Hypothalamus (tissue), 51 donors: ENCODE results near the gene SLC22A4.
A peak's percentile ranks its signal among the peaks of the same experiment; 100 is the strongest.

Experiments
- DNase-seq, 51 donors: peaks; one replicate each; lab custom pipeline; 2025; lab: John Stamatoyannopoulos, UW

SLC22A4 gene

DNA sequence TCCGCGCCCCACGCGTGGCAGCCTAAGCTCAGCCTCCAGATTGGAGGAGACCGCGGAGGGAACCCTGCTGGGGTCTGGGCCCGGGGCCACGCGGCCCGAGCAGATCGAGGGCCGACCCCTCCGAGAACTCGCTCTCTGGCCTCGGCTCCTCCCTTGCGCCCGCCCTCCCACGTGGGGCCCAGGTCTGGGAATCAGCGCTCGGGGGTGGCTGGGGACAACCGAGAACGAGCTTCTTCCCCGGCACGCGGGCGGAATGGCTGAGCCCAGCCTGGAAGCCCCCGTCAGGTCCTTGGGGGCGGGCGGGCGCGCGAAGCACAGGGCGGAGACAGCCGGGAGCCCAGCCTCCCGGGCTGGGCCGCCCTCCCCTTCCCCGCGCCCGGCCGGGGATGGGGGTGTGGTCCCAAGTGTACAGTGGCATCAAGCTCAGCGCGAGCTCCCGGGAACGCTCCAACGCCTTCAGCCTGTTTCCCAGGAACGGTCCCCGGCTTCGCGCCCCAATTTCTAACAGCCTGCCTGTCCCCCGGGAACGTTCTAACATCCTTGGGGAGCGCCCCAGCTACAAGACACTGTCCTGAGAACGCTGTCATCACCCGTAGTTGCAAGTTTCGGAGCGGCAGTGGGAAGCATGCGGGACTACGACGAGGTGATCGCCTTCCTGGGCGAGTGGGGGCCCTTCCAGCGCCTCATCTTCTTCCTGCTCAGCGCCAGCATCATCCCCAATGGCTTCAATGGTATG, at the start of gene SLC22A4:
TSS of gene SLC22A4 (plus strand) at position 403 of the 736 bp plus-strand sequence. CDS start at position 626, 223 bp downstream.
- DNase-seq, result peak in 49 of 51 donors; percentile 67 to 97 (median 85)

DNA sequence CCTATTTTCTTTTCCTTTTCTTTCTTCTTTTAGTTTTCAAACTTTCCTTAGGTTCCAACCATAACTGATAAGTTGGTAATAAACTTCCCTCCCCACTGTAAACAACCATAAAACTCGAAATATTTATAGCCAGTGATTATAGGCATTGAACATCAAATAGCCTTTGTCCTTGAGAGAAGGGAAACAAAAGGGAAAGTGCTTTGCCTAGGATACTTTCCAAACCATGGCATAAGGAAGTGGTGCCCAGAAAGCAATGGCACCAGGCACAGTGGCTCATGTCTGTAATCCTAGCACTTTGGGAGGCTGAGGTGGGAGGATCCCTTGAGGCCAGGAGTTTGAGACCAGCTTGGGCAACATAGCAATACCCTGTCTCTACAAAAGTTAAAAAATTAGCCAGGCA, 48.6 kb upstream of the SLC22A4 start:
- DNase-seq, result no peak

DNA sequence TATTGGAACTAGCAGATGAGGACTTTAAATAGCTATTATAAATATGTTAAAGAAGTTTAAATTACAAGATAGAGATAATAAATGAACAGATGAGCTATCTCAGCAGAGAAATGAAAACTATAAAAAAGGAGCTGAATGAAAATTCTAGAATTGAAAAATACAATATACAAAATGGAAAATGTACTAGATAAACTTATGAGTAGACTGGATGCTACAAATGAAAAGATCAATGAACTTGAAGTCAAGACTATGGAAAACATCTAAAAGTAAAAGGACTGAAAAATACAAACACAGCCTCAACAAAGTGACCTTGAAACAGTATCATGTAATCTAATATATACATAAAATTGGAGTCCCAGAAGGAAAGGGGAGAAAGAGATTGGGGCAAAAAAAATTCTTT, 47.4 kb upstream of the SLC22A4 start:
- DNase-seq, result no peak

DNA sequence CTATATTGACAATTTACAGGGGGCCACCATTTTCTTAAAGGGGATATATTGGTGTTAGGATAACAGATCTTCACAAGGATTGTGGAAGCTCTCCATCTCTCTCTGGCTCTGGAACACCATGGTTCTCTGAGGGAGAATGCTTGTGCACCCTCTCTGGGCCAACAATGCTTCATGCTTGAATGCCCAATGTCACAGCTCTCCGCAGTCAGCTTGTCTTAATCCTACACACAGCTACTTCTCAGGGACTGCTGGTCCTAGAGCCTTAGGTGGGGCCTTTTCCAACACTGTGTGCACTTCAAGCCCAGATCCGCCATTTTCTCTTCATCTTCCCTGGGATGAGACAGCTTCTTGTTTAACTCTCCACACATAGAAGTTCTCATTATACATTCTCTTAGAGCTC, 43.6 kb upstream of the SLC22A4 start:
- no peak for DNase-seq

DNA sequence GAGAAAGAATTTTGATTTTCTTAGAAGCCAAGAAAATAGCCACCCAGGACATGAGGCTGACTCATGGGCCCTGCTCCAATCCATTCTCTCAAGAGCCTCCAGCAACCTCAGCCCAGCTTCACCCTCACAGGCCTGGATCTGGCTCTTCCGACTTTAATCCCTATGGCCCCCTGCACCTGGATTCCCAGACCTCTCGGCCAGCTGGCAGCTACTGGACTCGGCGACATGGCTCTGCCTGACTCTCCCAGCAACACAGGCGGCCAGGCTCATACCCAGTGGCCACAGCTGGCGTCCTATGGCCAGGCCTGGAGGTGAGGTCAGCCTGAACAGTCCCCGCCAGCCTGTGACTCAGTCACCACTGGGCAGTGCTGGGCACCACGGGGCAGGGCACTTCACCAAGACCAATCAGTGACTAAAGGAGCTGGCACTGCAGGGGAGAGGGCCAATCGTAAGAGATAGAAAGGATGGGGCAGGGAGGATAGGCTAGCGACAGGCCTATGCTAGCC, 42.9 kb upstream of the SLC22A4 start:
- peak in 22 of 51 donors; percentile 14 to 71 (median 49) for DNase-seq

DNA sequence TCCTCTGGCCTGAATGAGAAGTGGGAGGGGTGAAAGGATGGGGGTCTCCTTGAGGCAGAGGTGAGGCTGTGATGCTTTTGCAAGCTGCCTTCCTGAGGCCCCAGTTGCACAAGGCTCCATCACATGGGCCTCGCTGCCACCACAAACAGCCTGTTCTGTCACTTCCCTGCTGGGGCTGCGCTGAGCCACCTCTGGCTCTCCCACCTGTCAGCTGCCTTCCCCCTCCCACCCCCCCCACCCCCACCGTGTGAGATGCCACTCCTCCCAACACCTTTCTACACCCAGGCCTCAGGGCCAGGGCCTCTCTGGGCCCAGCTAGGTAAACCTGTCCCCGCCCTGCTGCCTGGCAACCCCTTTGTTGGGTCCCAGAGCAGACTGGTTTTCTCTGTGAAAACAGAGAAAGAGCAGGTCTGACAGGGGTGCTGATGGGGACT, 41.2 kb upstream of the SLC22A4 start:
- DNase-seq, result no peak

DNA sequence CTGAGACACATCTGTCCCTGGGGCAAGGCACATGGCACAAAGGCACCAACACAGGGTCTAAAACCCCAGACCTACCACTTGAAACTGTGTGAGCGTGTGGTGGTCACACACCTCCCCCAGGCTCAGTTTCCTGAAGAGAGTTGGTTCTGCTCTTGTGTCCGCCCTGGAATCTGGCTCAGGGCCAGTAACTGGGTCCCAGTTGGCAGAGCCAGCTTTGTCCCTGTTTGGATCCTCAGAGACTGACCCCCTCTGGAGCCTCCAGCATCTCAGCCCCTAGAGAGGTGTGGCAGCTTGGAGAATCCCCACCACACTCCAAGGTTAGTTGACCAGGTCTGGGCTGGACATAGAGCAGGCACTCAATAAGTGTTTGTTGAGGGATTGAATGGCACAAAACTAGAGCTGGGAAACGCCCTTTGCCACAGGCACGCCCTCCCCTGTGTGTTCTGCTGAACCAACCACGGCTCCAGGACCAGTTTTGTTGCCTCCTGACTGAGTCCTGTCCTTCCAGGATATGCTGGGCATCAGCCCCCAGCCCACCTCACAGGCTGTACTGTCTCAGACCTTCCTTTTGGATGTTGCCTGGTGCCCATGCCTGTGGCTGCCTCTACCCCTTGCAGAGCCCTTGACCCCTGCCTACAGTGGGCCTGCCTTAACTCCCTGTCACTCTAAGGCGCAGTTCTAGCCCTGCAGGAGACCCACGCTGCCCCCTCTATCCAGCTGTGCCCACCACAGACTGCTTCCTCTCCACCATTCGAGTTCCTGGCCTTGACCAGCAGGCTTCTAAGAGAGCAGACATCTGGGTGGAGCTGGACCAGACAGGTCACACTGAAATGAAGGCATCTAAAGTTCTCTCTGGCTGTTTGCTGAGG, 40.5 kb upstream of the SLC22A4 start:
- no peak for DNase-seq

DNA sequence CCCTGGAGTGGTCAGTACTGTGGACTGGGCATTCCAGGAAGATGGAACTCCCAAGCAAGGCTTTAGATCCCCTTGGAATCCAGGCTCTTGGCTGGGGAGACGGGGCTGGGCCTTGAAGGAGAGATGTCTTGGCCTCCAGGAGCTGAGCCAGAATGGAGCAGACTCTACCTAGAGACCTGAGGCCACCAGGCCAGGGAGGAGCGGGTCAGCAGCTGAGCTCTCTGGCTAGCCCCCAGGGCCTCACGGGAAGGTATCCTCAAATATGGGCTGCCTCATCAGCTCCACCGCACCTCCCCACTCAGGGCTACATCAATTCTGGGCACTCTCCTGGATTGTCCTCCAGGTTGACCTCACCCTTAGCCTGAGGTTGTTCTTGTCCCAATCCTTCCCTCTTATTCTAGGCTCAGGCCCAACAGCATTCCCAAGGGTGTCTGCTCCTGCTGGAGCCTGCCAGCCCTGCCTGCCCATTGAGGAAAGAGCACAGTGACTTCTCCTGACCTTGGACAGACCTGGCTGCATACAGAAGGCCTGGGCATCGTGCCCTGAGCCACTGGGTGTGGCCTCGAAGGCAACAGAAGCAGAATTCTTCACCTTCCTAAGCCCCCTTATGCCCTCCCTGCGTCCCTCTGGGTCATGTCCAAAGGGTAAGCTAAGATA, 39.7 kb upstream of the SLC22A4 start:
- no peak for DNase-seq

DNA sequence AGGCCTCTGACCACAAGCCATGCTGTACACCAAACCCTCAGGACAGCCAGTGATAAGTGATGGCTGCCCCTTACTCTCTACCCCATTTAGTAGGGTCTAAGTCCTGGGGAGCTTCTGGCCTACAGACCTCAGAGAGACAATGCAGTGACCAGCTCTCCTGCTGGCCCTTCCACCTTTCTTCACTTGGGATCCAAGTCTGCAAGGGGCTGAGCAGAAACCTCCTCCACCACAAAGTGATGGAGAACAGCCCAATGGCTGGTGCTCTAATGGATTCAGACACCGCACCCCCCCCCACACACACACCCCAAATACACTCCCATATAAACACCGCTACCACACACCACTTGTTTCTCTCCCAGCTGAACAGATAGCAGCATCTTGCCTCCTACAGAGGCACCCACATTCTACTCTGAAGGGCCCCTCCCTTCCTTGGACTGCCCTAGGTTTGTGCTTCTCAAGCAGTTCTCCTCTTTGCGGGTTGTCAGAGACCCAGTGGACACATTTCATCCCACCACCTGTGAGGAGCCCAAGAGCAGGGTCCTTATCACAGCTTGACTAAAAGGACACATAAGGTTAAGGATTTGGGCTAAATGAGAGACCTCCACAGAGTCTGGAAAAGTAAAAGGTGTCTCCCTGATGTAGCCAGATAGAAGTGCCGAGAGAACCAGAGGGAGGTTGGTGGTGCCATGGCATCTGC, 38.0 kb upstream of the SLC22A4 start:
- no peak for DNase-seq

DNA sequence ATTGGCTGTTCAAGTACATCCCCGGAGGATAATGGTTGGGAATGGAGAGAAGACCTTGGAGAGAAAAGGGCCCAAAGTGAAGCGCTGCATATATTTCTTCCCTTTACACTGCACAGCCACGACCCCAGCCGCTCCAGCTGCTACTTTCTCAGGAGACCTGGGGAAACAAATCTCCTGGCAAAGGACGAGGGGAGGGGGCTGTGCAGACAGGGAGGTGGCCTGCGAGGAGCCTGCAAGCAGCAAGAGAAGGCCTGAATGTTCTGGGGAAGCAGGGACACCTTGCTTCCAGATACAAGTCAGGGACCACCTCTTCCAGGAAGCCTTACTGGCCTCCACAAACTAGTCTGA, 37.4 kb upstream of the SLC22A4 start:
- no peak for DNase-seq

DNA sequence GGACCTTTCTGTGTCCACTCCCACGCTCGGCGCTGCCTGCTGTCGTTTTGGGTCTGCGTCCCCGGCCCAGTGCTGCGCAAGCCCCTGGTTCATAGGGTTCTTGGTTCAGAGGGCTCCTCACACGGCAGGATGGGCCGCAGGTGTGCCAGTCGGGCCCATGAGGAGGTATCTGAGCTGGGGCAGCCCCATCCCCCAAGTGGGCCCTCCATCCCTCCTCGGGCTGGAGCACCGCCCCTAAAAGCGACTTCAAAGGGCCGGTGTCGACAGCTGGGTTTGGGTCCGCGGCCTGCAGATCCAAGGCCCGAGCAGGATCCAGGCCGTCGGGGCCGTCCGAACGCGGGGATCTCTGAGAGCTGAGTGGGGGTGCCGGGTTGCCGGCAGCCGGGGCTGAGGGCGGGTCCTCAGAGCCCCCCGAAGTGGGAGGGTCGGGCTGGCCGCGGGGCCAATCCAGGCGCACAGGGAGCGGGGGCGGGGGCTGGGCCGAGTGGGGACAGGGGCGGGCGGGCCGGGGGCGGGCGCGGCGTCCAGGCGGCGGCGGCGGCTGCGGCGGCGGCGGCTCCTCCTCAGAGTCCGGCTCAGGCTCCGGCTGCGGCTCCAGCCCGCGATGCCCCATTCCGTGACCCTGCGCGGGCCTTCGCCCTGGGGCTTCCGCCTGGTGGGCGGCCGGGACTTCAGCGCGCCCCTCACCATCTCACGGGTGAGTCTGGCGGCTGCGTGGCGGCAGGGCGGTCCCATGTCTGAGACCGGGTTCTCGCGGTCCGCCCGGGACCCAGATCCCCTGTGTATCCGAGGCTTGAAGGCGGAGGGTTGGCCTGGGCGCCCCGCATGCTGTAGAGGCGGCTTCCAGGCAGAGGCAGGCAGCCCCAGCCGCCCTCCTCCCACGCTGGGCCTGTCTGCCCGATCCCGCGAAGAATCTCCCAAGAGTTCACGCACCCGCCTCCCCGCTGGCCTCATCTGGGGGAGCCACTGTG, 36.8 kb upstream of the SLC22A4 start, which contains the start of gene PDLIM4:
TSS of gene PDLIM4 (plus strand) at position 566 of the 971 bp plus-strand sequence. CDS start at position 605, 39 bp downstream.
- DNase-seq, result peak in 7 of 51 donors; percentile 22 to 49 (median 32)

DNA sequence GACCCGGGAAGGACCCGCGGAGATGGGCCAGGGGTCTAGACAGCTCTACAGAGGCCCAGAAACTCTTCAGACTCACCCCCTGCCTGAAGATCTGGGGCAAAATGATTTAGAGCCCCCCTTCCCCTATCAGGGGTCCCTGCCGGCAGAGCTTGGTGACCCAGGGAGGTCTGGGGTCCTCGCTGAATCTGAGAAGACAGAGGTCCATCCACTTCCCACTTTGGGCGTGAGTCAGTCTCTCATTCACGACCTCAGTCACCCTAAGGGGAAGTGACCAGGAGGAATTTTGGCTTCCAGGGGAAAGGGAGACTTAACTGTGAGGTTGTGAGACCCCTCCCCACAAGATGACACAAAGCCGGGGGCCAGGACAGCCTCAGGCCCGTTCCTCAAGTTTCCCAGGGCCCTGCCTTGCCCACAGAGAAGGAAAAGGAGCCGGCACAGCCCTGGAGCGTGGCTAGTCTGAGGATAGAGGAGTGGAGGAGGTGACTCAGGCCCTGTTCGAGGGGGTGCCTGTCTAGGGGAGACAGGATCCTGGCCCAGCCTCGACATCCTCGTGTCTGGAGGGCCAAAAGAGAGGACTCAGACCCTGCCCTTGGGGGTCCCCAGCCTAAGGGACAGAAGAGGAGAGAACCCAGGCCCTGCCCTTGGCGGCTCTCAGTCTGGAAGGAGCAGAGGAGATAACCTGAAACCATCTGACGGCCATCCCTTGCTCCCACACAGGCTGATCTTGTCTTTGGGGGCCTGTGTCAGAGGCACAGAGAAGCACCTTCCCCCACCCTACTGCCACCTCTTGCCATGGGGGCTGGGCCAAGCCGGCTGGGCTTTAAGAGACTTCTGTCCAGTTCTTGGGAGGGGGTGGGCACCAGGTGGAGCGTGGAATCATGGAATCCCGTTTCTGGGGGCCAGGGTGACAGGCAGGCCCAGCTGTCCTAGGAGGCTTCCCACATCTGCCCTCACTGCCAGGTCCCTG, 35.8 kb upstream of the SLC22A4 start:
- peak in 1 of 51 donors; percentile 15 for DNase-seq

DNA sequence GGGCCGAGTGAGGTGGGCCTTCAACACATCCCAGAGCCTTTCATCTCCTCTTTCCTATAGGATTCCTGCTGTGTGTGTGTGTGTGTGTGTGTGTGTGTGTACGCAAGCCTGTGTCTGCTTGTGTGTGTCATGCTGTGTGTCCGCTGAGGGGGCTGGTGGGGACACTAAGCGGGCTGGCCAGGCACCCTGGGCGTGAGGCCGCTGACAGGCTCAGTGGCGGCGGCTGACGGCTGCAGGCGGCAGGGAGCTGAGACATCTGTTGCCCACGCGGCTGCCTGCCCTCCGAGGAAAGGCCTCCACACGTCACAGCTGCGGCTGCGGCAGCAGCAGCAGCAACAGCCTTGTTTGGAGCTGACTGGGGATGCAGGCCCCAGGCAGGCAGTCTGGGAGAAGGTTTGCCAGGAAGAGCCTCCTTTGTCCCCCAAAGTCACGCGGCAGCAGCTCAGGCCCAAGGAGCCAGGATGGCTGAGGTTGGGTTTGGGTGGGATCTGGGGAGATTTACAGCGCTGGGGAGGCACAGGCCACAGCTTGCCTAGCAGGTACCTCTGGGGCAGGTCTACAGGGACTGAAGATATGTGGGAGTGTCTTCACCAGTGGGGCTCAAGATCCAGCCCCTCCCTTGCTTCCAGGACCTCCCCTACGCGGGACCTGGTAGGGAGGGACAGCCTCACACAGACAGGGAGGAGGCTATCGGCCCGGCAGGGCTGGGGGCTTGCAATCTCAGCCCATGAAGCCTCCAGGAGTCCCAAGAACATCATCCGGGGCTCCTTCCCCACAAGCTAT, 34.9 kb upstream of the SLC22A4 start:
- peak in 27 of 51 donors; percentile 28 to 76 (median 46) for DNase-seq

DNA sequence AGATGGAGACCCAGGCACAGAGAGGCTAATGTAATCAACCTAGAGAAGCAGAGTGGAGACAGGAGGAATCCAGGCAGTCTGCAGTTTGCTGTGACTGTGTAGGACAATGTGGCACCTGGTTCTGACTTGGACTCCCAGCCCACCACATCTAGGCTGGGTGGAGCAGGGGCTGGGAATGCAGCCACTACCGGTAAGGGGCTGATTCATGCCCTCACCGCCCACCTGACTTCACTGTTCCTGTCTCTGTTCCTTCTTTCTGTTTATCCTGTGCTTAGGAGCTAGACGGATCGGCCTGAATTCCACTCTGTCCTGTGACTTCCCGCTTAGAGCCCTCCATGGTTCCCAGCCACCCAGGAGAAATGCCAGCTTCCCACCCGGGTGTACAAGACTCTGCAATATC, 34.1 kb upstream of the SLC22A4 start:
- DNase-seq, result peak in 7 of 51 donors; percentile 19 to 73 (median 44)

DNA sequence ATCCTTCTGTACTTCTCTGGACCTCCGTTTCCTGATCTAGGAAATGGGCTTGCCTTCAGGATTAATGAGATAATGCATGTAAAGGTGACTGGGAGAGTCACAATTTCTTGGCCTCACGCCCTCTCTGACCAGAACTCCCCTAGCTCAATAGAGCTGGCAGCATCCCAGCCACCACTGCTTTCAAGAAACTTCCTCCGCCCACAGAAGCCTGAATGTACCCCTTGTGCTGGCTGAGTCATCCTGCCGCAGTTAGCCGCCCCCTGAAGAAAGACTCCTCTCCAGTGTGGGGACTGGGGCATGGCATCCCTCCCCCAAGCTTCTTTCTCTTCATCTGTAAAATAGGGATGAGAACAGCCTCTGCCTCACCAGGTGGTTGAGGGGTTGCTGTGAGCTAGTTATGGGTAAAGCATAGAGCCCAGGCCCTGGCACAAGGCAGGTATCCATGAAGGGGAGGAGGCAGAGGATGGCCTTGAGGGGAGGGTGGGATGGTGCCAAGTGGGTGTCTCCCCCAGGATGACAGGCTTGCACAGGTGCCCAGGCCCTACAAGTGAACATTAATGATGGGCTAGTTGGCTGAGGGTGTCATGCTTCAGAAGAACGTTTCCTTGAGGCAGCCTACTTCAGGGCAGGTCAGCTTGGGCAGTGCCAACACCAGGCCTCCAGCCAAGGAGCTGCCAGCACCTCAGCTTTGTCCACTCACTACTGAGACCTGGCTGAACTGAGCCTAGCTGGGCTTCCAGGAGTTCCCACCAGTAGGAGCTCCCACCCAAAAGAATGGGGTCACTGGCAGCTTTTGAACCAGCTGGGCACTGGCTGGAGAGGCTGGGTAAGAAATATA, 33.3 kb upstream of the SLC22A4 start:
- DNase-seq, result peak in 32 of 51 donors; percentile 16 to 86 (median 50)
